ENCODE measurements around the gene GLI2. TPM values are rescaled to one million over a fixed set of nuclear protein-coding genes. Genes with fewer than 3 reads are reported as not detected.

GLI2 gene
- total and polyA plus RNA-seq, 2 of the 8 experiments (the other 6 are each of a cell fraction or from before 2014, with no cell fraction given), result 18.4 to 46.9 TPM

DNA sequence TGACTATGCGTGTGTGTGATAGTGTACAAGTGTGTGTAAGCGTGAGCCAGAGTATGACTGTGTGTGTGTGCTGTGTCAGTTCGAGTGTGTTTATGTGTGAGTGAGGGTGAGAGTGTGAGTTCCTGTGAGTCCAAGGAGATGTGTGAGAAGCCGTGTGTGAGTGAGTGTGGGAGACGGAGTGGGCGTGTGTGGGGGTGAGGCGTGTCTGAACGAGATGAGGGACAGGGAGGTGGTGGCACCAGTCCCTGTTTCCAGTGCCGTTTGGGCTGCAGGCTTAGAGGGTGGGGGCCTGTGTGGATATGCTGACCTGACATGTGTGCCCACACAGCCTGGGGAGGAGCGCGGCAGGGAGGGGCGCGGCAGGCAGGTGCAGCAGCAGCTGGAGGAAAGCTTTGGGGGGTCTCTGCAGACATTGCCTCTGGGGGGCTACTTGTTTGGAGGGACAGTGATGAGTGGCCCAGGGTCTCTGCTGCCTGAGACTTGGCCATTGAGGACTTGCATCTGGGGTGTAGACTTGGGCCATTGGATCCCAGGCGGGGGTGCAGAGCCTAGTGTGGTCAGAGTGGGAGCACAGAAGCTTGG lies 41.6 kb downstream of the GLI2 start:
- Histone ChIP-seq H4K20me1 (replicated peaks in 1 of 2; ENCODE audit: control insufficient read depth in 1 of 2, insufficient read depth in 2 of 2, low read length in 2 of 2) (peaks cover 21 to 43% of the 10 kb centered on the region in 2 experiments), H3K18ac (ENCODE audit: extremely low read depth, low read length) (peak overlapping the region; percentile 38), H3K36me3 (ENCODE audit: control insufficient read depth in 2 of 4, insufficient read depth in 4 of 4, low read length in 3 of 4) (no peaks in the 10 kb centered on the region), H2BK5ac (ENCODE audit: low read depth, low read length) (peak overlapping the region; percentile 93), H4K5ac (ENCODE audit: insufficient read length, low read depth, low read length) (no peak overlapping the region), H3K79me1 (ENCODE audit: low read depth, low read length) (peaks cover 35% of the 10 kb centered on the region), H3K14ac (ENCODE audit: insufficient read length) (peak overlapping the region; percentile 37), H2BK20ac (ENCODE audit: low read length) (peak overlapping the region; percentile 34; the same call in 1 of the 2 replicates), H3K9me3 (ENCODE audit: insufficient read depth in 2 of 2, low read depth in 1 of 2, low read length in 1 of 2) (no peaks in the 10 kb centered on the region), H2BK15ac (ENCODE audit: low read length) (peak overlapping the region; percentile 81; the same call in 1 of the 2 replicates), H3K56ac (replicated peaks; ENCODE audit: insufficient read length, low read depth, low read length) (no peak overlapping the region), H3K27me3 (replicated peaks in 1 of 4; ENCODE audit: control insufficient read depth in 3 of 4, extremely low read depth in 1 of 4, insufficient read depth in 3 of 4, low read length in 3 of 4) (no peaks in the 10 kb centered on the region), H3K4me2 (ENCODE audit: insufficient read depth in 1 of 2, low read depth in 2 of 2, low read length in 2 of 2) (no peak overlapping the region), H3K79me2 (ENCODE audit: control insufficient read depth in 1 of 2, insufficient read depth in 2 of 2, low read length in 2 of 2) (peaks cover 11 to 97% of the 10 kb centered on the region in 2 experiments), H4K8ac (ENCODE audit: extremely low read depth, insufficient read depth, low read length) (no peak overlapping the region; the same call in 1 of the 2 replicates), H3K23me2 (ENCODE audit: low read depth, low read length) (no peaks in the 10 kb centered on the region; the same call in 1 of the 2 replicates), H4K91ac (replicated peaks; ENCODE audit: insufficient read length, low read length) (peak overlapping the region; percentile 85), H2BK120ac (replicated peaks; ENCODE audit: low read depth, low read length) (no peak overlapping the region), H3K4ac (replicated peaks; ENCODE audit: insufficient read length, low read depth, low read length) (peak overlapping the region; percentile 57), H3K27ac (ENCODE audit: low read depth, low read length) (no peak overlapping the region), H2BK12ac (ENCODE audit: low read depth, low read length) (peak overlapping the region; percentile 91; the same call in 1 of the 2 replicates), H3K23ac (ENCODE audit: insufficient read length) (no peak overlapping the region), H3K4me1 (replicated peaks in 1 of 4; ENCODE audit: control insufficient read depth in 3 of 4, insufficient read depth in 4 of 4, low read length in 3 of 4) (peaks cover 13 to 40% (median 21%) of the 10 kb centered on the region in 4 experiments), H3K4me3 (ENCODE audit: extremely low read depth in 1 of 4, insufficient read depth in 2 of 4, low read depth in 3 of 4, low read length in 4 of 4) (no peak overlapping the region), H3K9ac (replicated peaks in 1 of 4; ENCODE audit: extremely low read depth in 1 of 4, low read depth in 3 of 4, low read length in 3 of 4) (no peak overlapping the region), H2AFZ (ENCODE audit: low read length) (no peak overlapping the region), H2AK5ac (ENCODE audit: low read depth, low read length) (peak overlapping the region; percentile 96)
- DNase-seq (ENCODE audit: low read depth in 1 of 2, low spot score in 2 of 2) (no peak), FAIRE-seq (no peak)
- CTCF ChIA-PET (ENCODE audit: partially characterized antibody), result interaction anchor here (0.8 to 2.8 kb wide), 7 partner anchors 15 to 122 kb away, joined by 3 to 7 read pairs (median 5); no protein-coding TSS in a partner anchor
- WGBS, 2 experiments (ENCODE audit: extremely low coverage in 1 of 2, insufficient coverage in 1 of 2, insufficient read length in 1 of 2, insufficient replicate concordance in 2 of 2, low coverage in 1 of 2, low lambda C conversion rate in 2 of 2, missing lambda C conversion rate in 1 of 2), result 87% methylated on average over 14 of the region's 14 CpGs; no CpG with 5 or more reads in 1 of the 2 experiments
- POLR2A ChIA-PET (ENCODE audit: partially characterized antibody), result interaction anchor here (1.0 to 4.8 kb wide), 5 partner anchors 8 to 39 kb away, joined by 3 to 31 read pairs (median 4); no protein-coding TSS in a partner anchor
- no peak for TF ChIP-seq SRF (IDR thresholded peaks at IDR 0.05; ENCODE audit: low read depth, low read length)
- TF ChIP-seq CHD2 (IDR thresholded peaks at IDR 0.05; ENCODE audit: low read length), result no peak
- no peak for TF ChIP-seq RBBP5 (IDR thresholded peaks at IDR 0.05; ENCODE audit: borderline replicate concordance, low read depth, low read length)
- no peak for TF ChIP-seq MAX (IDR thresholded peaks at IDR 0.05)
- TF ChIP-seq POLR2AphosphoS5 (IDR thresholded peaks at IDR 0.05; ENCODE audit: low read depth, low read length), result no peak
- TF ChIP-seq ATF2 (IDR thresholded peaks at IDR 0.05; ENCODE audit: low read length), result no peak
- no peak for TF ChIP-seq MAFK (IDR thresholded peaks at IDR 0.05; ENCODE audit: low read depth, low read length)
- no peak for TF ChIP-seq CHD1 (IDR thresholded peaks at IDR 0.05; ENCODE audit: low read depth, low read length)
- TF ChIP-seq EP300 (IDR thresholded peaks at IDR 0.05; ENCODE audit: borderline replicate concordance in 1 of 2, low read depth in 2 of 2, low read length in 2 of 2), result no peak
- no peak for TF ChIP-seq CREB1 (IDR thresholded peaks at IDR 0.05)
- no peak for TF ChIP-seq CBX5 (IDR thresholded peaks at IDR 0.05; ENCODE audit: low read depth, low read length)

Data from H1 (cell line).